T47D (cell line): ENCODE data around the gene ZFP62.
"Not testable (repeated sequence)": the region's sequence is repeated elsewhere in the genome, so short reads cannot be mapped to it uniquely, and the experiment has no call there.

ENCODE experiments used
- DNase-seq, 2 experiments: peaks; one replicate each; pipeline versions ENCODE4 v3.0.0 to v3.0.0-alpha.2; 2011 to 2012; ENCODE audit warnings: low read depth in 1 of 2, low spot score in 1 of 2
- JUND ChIP-seq: IDR thresholded peaks from 2 replicates; pipeline ENCODE4 v1.6.1; 2012; ENCODE audit warnings: low read depth
- in situ Hi-C: cut with HindIII; loops from 2 replicates; pipeline ENCODE4 v1.10.0; 2016; ENCODE audit warnings: low sequenced_read_pairs, low pct_unique_long_range_greater_than_20kb

Gene ZFP62

DNA sequence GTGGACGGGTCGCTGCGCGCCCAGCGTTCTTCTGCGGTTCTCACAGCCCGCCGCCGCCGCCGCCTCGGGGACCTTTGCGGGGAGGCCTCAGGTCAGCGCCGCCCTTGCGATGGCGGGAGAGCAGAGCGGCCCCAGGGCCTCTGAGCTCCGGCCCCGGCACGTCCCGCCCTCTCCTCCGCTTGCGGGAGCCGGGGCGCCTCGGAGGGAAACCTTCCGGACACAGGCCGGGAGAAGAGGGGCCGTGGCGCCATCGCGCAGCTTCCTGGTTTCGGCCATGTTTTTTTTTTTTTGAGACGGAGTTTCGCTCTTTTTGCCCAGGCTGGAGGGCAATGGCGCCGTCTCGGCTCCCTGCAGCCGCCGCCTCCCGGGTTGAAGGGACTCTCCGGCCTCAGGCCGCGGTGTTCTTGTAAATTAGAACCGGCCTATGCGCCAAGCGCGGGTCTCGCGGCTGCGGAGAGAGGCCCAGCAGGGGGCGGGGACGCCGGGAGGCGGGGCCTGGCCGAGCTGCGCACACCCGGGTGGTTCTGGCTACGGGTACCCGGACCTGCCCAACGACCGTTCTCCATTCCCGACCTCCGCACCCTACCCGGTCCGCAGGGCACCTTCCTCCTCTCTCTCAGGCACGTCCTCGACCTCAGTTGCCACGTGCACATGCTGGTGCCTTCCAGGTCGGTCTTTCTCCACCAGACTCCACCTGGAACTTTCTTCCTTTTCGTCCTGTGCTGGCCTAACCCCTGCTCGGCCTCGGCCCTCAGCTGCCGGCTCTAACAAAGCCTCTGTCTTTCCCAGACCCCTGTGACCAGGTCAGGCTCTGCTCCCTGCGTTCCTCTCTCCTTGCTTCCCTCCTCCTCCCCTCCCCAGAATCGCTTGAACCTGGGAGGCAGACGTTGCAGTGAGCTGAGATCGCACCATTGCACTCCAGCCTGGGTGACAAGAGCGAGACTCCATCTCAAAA is 29.7 kb downstream of the ZFP62 start:
- in situ Hi-C loops: no loop called here
- peak; percentile 85 to 86 for DNase-seq
- TF ChIP-seq JUND: no peak

DNA sequence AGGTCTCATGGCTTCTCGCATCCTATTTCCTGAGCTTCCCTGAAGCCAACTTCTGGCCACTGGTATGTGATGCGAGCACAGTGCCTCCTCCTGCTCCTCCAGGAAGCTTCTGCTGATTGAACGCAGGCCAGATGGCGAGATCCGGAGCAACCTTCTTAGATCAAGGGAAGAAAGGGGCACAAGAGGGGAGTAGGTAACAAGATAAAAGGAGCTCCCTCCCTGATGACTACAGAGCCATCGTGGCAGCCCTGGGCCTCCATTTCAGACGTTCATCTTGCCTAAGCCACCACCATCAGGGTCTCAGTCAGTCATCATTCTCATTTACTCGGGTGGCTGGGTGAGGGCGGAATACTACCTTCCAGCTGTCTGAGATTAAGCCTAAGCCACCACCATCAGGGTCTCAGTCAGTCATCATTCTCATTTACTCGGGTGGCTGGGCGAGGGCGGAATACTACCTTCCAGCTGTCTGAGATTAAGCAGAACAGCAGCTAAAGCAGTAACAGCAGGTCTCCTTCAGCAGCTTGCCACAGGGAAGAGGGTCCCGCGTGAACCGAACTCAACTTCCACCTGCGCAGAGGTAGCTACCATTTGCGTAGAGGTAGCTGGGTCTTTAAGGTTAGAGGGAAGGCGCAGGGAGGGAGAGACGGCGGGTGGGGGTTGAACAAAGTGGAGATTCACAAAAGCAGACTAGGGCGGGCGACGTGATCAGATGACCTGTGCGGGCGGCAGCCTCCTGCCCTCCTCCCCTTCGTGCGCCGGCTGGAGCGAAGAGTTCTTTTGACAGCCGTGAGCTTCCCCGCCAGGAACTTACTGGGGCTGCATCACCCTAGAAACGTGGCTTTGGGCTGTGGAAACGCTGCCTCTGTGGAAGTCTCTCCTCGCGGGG is 30.6 kb downstream of the ZFP62 start:
- in situ Hi-C loops: no loop called here
- DNase-seq: peak; percentile 28 to 55

DNA sequence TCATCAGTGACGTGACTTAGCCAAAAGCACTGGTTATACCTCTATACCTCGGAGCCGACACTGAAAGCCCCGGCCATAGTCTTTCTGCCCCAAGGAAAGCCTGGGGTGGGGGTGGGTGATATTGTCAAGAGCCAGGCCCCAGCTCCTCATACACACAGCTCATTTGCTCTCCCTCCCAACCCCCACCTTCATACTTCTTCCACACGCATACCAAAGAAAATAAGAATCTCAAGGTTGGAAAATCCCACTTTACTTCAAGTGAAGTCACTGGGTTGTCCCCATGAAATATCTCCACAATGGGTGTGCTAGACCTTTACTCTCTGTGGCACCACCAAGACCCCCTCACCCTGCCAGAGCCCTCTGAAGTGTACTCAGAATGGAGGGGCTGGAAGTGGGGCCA is 31.4 kb downstream of the ZFP62 start:
- DNase-seq: no peak
- no peak for TF ChIP-seq JUND
- in situ Hi-C loops: no loop called here

More for the DNA sequence above, 30.6 kb downstream of the ZFP62 start:
- TF ChIP-seq JUND: no peak

DNA sequence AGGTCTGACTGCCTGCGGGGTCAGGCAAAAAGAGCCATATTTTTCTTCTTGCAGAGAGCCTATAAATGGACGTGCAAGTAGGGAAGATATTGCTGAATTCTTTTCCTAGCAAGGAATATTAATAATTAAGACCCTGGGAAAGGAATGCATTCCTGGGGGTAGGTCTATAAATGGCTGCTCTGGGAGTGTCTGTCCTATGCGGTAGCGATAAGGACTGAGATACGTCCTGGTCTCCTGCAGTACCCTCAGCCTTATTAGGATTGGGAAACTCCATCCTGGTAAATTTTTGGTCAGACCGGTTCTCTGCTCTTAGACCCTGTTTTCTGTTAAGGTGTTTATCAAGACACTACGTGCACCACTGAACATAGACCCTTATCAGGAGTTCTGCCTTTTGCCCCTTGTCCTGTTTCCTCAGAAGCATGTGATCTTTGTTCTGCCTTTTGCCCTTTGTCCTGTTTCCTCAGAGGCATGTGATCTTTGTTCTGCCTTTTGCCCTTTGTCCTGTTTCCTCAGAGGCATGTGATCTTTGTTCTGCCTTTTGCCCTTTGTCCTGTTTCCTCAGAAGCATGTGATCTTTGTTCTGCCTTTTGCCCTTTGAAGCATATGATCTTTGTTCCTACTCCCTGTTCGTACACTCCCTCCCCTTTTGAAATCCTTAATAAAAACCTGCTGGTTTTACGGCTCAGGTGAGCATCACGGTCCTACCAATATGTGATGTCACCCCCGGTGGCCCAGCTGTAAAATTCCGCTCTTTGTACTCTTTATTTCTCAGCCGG is 32.1 kb downstream of the ZFP62 start:
- DNase-seq, in situ Hi-C loops: not testable (repeated sequence)

DNA sequence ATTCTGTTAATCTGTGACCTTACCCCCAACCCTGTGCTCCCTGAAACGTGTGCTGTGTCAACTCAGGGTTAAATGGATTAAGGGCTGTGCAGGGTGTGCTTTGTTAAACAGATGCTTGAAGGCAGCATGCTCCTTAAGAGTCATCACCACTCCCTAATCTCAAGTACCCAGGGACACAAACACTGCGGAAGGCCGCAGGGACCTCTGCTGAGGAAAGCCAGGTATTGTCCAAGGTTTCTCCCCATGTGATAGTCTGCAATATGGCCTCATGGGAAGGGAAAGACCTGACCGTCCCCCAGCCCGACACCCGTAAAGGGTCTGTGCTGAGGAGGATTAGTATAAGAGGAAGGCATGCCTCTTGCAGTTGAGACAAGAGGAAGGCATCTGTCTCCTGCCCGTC is 33.7 kb downstream of the ZFP62 start:
- in situ Hi-C loops, DNase-seq: not testable (repeated sequence)

DNA sequence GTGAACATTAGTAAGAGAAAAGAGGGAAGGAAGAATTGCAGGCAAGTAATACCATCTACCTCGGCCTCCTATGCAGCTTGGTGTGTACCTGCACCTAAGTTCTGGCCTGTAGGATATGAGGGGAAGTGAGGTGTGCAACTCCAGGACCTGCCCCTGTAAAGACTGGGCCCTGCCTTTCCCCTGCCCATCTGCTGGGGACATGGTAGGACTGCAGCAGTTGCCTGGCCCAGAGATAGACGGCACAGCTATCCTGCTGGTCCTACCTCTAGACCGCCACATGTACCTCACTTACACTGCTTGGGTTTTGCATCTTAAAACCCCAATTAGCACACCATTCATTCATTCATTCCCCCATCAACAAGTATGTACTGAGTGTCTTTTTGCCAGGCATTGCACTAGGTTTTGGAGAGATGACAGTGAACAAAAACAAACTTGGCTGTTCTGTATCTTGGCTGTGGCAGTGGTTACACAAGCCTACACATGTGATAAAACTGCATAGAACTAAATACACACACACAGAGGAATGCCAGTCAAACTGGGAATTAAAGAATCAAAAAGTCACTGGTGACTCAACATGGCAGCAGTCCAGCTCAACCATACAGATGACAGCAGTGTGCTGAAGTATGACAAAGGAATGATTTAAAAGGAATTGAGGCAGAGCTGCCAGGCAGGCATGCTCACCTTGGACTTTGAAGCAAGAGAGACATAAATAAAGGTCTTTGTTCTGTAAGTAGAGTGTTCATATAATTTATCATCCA is 35.1 kb downstream of the ZFP62 start:
- peak in 1 of 2 experiments; percentile 62 for DNase-seq
- in situ Hi-C loops: no loop called here
- no peak for TF ChIP-seq JUND

DNA sequence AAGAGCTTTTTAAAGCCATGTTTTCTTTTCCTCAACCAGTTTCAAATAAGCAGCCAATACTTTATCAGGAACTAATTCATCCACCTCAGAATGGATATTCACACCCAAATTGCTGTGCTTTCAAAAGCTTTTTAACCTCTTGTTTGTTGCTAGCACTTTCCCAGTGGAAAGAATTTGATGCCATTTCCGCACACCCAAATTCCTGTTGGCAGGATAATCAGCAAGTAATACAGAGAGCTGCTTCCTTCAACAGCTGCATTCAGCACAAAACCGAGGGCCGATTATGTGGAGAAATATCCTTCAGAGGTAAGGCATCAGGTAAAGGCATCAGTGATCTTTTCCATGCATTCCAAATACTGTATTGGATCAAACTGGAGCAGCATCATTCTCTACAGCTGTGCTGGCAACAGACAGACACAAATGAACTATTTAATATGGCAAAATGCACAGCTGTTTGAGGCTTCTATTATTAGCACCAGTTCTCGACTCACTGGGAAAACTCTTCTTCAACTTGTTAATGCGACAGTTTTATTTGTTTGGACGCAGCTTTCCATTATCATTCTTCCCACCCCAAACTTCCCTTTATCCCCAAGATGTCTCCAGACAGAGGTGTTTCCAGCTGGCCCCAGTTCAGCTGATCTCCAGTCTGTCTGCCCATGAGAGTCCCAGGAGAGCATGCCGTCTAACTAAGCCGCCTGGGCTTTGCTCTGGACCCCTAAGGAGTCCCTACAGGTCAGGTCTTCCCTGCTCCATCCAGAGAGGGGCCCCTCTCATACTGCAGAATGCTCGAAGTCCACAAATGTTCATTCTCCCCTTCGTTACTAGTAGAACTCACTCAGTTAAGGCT is 36.2 kb downstream of the ZFP62 start:
- TF ChIP-seq JUND: no peak
- in situ Hi-C loops: no loop called here
- no peak for DNase-seq

DNA sequence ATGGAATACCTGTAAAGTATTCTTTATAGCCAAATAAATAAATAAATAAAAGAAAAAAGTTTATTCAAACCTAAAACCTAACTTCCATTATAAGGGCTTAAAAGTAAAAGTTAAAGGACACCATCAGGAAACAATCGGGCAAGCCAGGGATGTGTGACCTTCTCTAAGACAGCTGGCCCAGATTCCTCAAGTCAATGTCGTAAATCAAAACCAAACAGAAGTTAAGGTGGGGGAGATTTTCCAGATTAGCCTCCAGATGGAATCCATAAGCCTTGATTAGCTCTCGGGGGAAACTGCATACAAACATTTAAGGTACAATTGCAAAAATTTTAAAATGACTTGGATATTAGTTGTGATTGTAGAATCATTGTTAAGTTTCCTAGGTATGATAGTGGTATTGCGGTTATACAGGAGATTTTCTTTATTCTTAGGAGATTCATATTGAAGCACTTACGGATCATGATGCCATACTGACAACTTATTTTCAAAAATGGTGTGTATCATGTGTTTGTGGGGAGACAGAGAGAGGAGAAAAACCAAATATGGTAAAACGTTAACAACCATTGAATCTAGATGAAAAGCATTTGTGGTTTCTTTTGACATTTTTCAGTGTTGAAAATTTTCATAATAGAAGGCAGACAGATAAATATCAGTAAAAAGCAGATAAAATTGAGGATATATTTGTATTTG is 37.0 kb downstream of the ZFP62 start:
- in situ Hi-C loops: no loop called here
- no peak for TF ChIP-seq JUND
- DNase-seq: no peak

DNA sequence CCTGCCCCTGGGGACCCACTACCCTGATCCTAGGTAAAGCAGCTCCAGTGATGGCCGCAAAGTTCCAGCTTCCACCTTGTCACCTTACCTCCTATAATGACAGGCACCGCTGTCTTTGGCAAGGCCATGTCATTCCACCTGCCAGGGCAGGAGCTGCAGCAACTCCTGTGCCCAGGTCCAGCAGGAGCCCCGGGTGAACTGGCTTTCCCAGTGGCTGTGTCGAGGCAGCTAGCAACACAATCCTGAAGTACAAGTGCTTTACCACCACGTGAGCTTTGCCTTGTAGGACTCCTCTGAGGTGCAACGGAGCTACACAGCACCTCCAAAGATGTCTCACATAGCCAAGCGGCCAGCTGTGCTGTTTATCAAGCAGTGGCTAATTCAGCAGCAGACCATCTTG is 37.7 kb downstream of the ZFP62 start:
- in situ Hi-C loops: no loop called here
- TF ChIP-seq JUND: no peak
- peak in 1 of 2 experiments; percentile 39 for DNase-seq

DNA sequence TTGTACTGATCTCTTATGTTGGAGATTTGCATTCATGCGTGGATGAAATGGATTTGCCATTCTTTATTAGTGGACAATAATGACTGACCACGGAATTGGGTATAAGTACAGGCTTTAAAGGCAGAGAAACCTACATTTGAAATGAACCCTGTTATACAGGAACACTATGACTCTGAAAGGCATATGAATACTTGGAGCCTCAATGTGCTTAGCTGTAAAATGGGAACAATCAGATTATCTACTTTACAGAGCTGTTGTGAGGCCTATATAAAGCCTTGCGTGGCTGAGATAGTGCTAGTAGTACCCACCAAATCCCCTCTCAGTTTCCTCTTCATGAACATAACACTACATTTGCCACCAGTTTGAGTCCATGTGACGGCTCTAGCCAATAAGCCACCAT is 39.5 kb downstream of the ZFP62 start:
- DNase-seq: no peak
- in situ Hi-C loops: no loop called here
- no peak for TF ChIP-seq JUND
